GM12892 (cell line): ENCODE results near the gene TENT4A.

Source experiments
- DNase-seq: peaks from one replicate; pipeline ENCODE4 v3.0.0; 2011; ENCODE audit not compliant: insufficient read length
- FAIRE-seq: peaks from 2 replicates; lab custom pipeline; 2011; peaks lifted over from hg19 to GRCh38; lab: Jason Lieb, UNC
- POLR2A ChIP-seq: IDR thresholded peaks from 2 replicates; pipeline ENCODE4 v1.6.1; 2011; ENCODE audit warnings: low read depth, low read length, control low read depth
- POLR2AphosphoS5 ChIP-seq: IDR thresholded peaks from 2 replicates; pipeline ENCODE4 v1.6.1; 2011; ENCODE audit warnings: low read depth, low read length, control low read depth
- TAF1 ChIP-seq: IDR thresholded peaks from 2 replicates; pipeline ENCODE4 v1.6.1; 2011; ENCODE audit warnings: low read depth, mild to moderate bottlenecking, control low read depth, low read length, borderline replicate concordance

The TENT4A gene

GRCh38 chr5:6788956-6789649 lies 75.9 kb downstream of the TENT4A start:
- TF ChIP-seq POLR2A = no peak
- no peak for TF ChIP-seq POLR2AphosphoS5
- no peak for TF ChIP-seq TAF1
- FAIRE-seq = no peak
- no peak for DNase-seq

DNA sequence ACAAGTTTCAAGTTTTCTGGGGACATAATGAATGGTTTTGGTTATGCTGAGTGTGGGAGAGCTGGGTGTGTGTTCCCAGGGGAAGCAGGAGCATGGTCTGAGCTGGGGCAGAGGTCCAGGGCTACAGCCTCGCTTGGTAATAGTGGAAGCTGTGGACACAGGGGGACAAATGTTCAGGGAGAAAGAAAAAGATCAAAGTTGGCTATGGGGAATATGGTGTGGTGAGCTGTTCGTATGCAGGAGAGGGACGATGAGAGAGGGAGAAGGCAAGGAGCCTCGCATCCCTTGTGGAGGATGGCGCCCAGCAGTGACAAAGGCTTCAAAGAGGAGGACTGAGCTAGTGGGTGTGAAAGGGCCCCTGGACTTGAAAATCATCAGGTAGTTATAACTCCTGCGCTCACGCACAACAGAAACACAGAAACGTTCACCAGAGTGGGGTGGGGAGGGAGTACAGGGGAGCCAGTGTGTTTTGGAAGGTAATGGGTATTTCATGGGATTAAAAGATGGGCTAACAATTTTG lies 77.2 kb downstream of the TENT4A start:
- FAIRE-seq = no peak
- no peak for DNase-seq
- TF ChIP-seq POLR2AphosphoS5 (no peak), POLR2A (no peak), TAF1 (no peak)

- FAIRE-seq = no peak
- TF ChIP-seq POLR2AphosphoS5 = no peak
- no peak for TF ChIP-seq POLR2A
- no peak for TF ChIP-seq TAF1
- no peak for DNase-seq
These were observed 77.8 kb downstream of the TENT4A start for GRCh38 chr5:6791031-6791430.

DNA sequence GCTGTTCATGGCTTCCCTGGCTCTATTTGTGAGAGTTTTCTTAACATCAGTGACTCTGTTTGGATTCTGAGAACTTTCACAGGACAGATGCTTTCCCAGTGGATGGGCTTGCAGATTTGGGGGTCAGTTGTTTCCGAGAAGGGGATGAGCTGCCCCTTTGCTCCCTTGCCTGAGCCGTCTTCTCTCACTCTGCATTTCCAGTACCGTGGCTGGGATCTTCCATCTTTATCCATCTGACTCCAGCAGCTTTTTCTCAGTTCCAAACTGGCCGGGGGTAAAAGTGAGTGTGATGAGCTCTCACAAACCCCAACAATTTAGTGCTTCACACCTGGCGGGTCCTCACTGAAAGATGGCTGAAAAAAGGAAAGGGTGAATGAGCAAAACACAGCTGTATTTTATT lies 79.1 kb downstream of the TENT4A start:
- DNase-seq (no peak), FAIRE-seq (no peak)
- TF ChIP-seq POLR2AphosphoS5 (no peak), TAF1 (no peak), POLR2A (no peak)

GRCh38 chr5:6792911-6793471 lies 79.8 kb downstream of the TENT4A start:
- DNase-seq = no peak
- FAIRE-seq = no peak
- no peak for TF ChIP-seq TAF1
- TF ChIP-seq POLR2AphosphoS5 = no peak
- no peak for TF ChIP-seq POLR2A

DNA sequence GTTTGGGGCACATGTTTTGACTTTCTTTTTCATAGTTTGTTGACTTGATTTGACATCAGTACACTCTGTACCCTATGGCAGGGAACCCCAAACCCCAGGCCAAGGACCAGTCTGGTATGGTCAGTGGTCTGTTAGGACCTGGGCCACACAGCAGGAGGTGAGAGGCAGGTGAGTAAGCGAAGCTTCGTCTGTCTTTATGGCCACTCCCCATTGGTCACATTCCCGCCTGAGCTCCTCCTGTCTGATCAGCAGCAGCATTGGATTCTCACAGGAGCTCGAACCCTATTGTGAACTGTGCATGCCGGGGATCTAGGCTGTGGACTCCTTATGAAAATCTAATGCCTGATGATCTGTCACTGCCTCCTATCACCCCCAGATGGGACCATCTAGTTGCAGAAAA lies 88.0 kb downstream of the TENT4A start:
- DNase-seq (no peak), FAIRE-seq (no peak)
- TF ChIP-seq POLR2AphosphoS5 (no peak), POLR2A (no peak), TAF1 (no peak)

DNA sequence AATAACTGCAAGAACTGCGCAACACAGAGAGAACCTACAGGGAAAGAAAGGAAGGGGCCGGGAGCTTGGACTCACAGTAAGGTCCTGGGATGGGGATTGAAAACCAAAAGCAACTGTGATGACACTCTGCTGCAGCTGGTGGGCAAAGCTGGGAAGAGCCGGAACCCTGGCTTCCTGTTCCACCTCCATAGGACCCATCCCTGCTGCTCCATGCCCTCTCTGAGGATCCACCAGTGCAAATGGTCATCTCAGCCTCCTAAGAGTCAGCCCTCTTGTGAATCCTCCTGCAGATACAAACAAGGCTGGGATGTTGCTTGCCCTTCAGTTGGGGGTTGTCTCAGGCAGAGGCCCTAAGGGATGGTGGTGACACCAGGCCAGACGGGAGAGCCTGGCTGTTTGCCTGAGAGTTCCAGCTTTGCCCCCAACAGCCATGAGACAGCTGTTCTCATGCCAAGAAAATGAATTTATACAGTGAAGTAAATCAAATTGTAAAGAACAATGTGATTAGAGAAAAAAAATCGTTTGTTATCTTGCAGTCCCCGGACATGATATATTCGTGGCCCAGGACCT lies 90.8 kb downstream of the TENT4A start:
- no peak for FAIRE-seq
- no peak for DNase-seq
- TF ChIP-seq TAF1 (no peak), POLR2AphosphoS5 (no peak), POLR2A (no peak)

DNA sequence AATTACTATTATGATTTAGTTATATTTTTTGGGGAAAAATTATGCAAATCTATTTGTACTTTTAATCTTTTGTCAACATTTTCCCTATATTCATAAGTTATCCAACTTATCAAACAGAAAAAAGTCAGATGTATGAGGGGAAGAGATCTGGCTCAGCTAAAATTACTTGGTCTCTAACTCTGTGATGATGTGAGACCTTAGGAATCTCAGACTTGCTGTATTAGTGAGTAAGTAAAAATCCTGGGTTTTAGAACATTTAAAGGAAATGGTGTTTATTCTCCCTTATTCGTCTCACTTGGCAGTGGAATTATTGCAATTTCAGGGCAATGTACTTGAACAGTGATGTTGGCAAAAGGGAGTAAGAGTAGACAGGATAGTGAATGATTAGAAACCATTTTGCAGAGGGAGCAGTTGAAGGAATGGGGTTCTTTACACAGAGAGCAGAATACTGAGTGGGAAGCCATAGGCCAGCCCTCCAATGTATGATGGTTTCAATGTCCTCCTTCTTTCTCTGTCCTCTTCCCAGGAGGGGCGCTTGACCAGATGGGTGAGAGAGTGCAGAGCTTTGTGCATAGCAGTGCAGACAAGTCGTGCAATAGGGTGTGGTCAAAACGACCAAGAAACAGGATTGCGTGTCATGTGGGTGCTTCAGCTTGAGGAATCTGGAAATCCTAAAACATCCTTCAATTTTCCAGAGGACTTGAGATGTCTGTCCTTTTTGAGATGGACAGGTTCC lies 91.7 kb downstream of the TENT4A start:
- TF ChIP-seq POLR2AphosphoS5 (no peak), POLR2A (no peak), TAF1 (no peak)
- FAIRE-seq = no peak
- no peak for DNase-seq

GRCh38 chr5:6805841-6806240 lies 92.6 kb downstream of the TENT4A start:
- TF ChIP-seq TAF1 = no peak
- TF ChIP-seq POLR2A = no peak
- no peak for TF ChIP-seq POLR2AphosphoS5
- FAIRE-seq (no peak), DNase-seq (no peak)
